Uterus (tissue), 4 donors: ENCODE results near the gene PITRM1. TPM values are rescaled to one million over a fixed set of nuclear protein-coding genes. Genes with fewer than 3 reads are reported as not detected.
"Not testable (repeated sequence)": the region's sequence is repeated elsewhere in the genome, so short reads cannot be mapped to it uniquely, and the experiment has no call there.

Source experiments
- DNase-seq, 2 donors: peaks; one replicate each; pipeline ENCODE4 v3.0.0-alpha.2; 2019 to 2020
- H3K27ac ChIP-seq, 2 donors: fragments of 200-600 bp; sonication (generic); 1 replicate in 1 of 2; 2 replicates in 1 of 2; pipeline ENCODE4 v1.5.1; 2016 to 2018
- H3K27me3 ChIP-seq, 2 donors: fragments of 200-600 bp; sonication (generic); one replicate each; pipeline ENCODE4 v1.5.1; 2018 to 2019; ENCODE audit warnings: control low read depth in 1 of 2
- H3K36me3 ChIP-seq, 2 donors: fragments of 200-600 bp; sonication (generic); one replicate each; pipeline ENCODE4 v1.5.1; 2019; ENCODE audit warnings: control low read depth in 1 of 2
- H3K4me1 ChIP-seq, 2 donors: fragments of 200-600 bp; sonication (generic); one replicate each; pipeline ENCODE4 v1.5.1; 2018 to 2019; ENCODE audit warnings: control low read depth in 1 of 2
- H3K4me3 ChIP-seq, 2 donors: fragments of 200-600 bp; sonication (generic); 1 replicate in 1 of 2; 2 replicates in 1 of 2; pipeline ENCODE4 v1.5.1; 2018 to 2019; ENCODE audit warnings: mild to moderate bottlenecking in 1 of 2
- H3K9me3 ChIP-seq, 2 donors: fragments of 200-600 bp; sonication (generic); one replicate each; pipeline ENCODE4 v1.5.1; 2019; ENCODE audit warnings: control low read depth in 1 of 2
- CTCF ChIP-seq, 4 experiments: fragments of 200-600 bp in 2 of 4; fragments of 450-650 bp in 2 of 4; sonication (generic) in 2 of 4; IDR thresholded peaks; one replicate each; pipeline ENCODE4 v1.5.1; 2016 to 2019; ENCODE audit warnings: antibody characterized with exemption in 4 of 4, mild to moderate bottlenecking in 2 of 4, moderate library complexity in 1 of 4
- POLR2A ChIP-seq, 2 donors: fragments of 450-650 bp; IDR thresholded peaks; one replicate each; pipeline ENCODE4 v1.6.1; 2016; ENCODE audit warnings: antibody characterized with exemption in 2 of 2, mild to moderate bottlenecking in 1 of 2, moderate library complexity in 1 of 2
- intact Hi-C: fragments of 100-400 bp; cut with DNase I; formaldehyde crosslinking; loops from one replicate; pipeline ENCODE4 v1.15.1; 2023; ENCODE audit warnings: low total_unique reads
- total RNA-seq, 4 donors: library from RNA; depleted of rRNA in 3 of 4; stranded (reverse); fragments of >200 nt in 3 of 4; gene quantifications; one replicate each; pipeline versions ENCODE4 v1.1.0 to v1.2.4, GENCODE V29; 2014 to 2023
- donor health status: DM: yes; HTN: yes; CAD: no.

Gene PITRM1
- total RNA-seq, 4 donors from 2014 or later = 37.4 to 100.0 (median 51.4) TPM

- H3K9me3 ChIP-seq = no peaks in the 10 kb centered on the region
- H3K4me3 ChIP-seq = no peak overlapping the region
- H3K4me1 ChIP-seq = no peaks in the 10 kb centered on the region
- peak overlapping the region in 1 of 2 donors; percentile 66 for H3K27ac ChIP-seq
- no peak for DNase-seq
- no peaks in the 10 kb centered on the region for H3K27me3 ChIP-seq
- H3K36me3 ChIP-seq = no peaks in the 10 kb centered on the region
- TF ChIP-seq POLR2A (IDR thresholded peaks at IDR 0.05) = no peak
- TF ChIP-seq CTCF (IDR thresholded peaks at IDR 0.05) = no peak
- intact Hi-C loops = no loop called here
These were observed 65.6 kb downstream of the PITRM1 start for GRCh38 chr10:3106928-3107425.

GRCh38 chr10:3106328-3106727, 66.3 kb downstream of the PITRM1 start:
- H3K27me3 ChIP-seq, H3K27ac ChIP-seq, H3K36me3 ChIP-seq, H3K4me3 ChIP-seq, DNase-seq, H3K9me3 ChIP-seq, intact Hi-C loops, H3K4me1 ChIP-seq: not testable (repeated sequence)

- intact Hi-C loops = no loop called here
- H3K27ac ChIP-seq = no peak overlapping the region
- no peak overlapping the region for H3K4me3 ChIP-seq
- no peaks in the 10 kb centered on the region for H3K9me3 ChIP-seq
- no peaks in the 10 kb centered on the region for H3K27me3 ChIP-seq
- TF ChIP-seq CTCF (IDR thresholded peaks at IDR 0.05) = no peak
- TF ChIP-seq POLR2A (IDR thresholded peaks at IDR 0.05) = no peak
- DNase-seq = no peak
- no peaks in the 10 kb centered on the region for H3K36me3 ChIP-seq
- no peaks in the 10 kb centered on the region for H3K4me1 ChIP-seq
These were observed 66.7 kb downstream of the PITRM1 start for GRCh38 chr10:3105905-3106304.

- no peak for DNase-seq
- H3K9me3 ChIP-seq = no peaks in the 10 kb centered on the region
- intact Hi-C loops = no loop called here
- H3K27me3 ChIP-seq = no peaks in the 10 kb centered on the region
- H3K4me3 ChIP-seq = no peak overlapping the region
- no peak for TF ChIP-seq CTCF (IDR thresholded peaks at IDR 0.05)
- TF ChIP-seq POLR2A (IDR thresholded peaks at IDR 0.05) = no peak
- H3K36me3 ChIP-seq = no peaks in the 10 kb centered on the region
- no peaks in the 10 kb centered on the region for H3K4me1 ChIP-seq
- H3K27ac ChIP-seq = no peak overlapping the region
These were observed 67.4 kb downstream of the PITRM1 start for GRCh38 chr10:3105166-3105565.

- H3K4me3 ChIP-seq = no peak overlapping the region
- no peak for DNase-seq
- no peaks in the 10 kb centered on the region for H3K4me1 ChIP-seq
- no peak for TF ChIP-seq POLR2A (IDR thresholded peaks at IDR 0.05)
- no peak for TF ChIP-seq CTCF (IDR thresholded peaks at IDR 0.05)
- no peaks in the 10 kb centered on the region for H3K9me3 ChIP-seq
- H3K36me3 ChIP-seq = no peaks in the 10 kb centered on the region
- intact Hi-C loops = no loop called here
- H3K27me3 ChIP-seq = no peaks in the 10 kb centered on the region
- H3K27ac ChIP-seq = no peak overlapping the region
These were observed 68.2 kb downstream of the PITRM1 start for GRCh38 chr10:3104251-3104918.
